Measurements from ENCODE around the gene GHRL. TPM values are rescaled to one million over a fixed set of nuclear protein-coding genes. Genes with fewer than 3 reads are reported as not detected.

Gene GHRL
- total RNA-seq, 1 experiment from 2014 or later, result not detected

DNA sequence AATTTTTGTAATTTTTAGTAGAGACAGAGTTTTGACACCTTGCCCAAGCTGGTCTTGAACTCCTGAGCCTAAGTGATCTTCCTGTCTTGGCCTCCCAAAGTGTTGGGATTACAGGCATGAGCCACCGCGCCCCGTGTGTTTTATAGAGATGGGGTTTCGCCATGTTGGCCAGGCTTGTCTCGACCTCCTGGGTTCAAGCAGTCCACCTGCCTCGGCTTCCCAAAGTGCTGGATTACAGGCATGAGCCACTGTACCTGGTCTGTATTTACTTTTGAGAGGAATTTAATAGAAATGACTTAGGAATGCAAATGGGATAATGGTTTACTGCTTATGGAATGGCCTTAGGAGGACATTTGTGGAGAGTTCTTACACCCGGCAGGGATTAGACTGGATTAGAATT lies 33.7 kb downstream of the GHRL start:
- TF ChIP-seq, protein P1, sequence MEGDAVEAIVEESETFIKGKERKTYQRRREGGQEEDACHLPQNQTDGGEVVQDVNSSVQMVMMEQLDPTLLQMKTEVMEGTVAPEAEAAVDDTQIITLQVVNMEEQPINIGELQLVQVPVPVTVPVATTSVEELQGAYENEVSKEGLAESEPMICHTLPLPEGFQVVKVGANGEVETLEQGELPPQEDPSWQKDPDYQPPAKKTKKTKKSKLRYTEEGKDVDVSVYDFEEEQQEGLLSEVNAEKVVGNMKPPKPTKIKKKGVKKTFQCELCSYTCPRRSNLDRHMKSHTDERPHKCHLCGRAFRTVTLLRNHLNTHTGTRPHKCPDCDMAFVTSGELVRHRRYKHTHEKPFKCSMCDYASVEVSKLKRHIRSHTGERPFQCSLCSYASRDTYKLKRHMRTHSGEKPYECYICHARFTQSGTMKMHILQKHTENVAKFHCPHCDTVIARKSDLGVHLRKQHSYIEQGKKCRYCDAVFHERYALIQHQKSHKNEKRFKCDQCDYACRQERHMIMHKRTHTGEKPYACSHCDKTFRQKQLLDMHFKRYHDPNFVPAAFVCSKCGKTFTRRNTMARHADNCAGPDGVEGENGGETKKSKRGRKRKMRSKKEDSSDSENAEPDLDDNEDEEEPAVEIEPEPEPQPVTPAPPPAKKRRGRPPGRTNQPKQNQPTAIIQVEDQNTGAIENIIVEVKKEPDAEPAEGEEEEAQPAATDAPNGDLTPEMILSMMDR (IDR thresholded peaks at IDR 0.05 in 2 of 3, conservative IDR thresholded peaks at IDR 0.05 in 1 of 3; ENCODE audit: borderline replicate concordance in 1 of 3, insufficient read depth in 1 of 3, low read depth in 2 of 3, low read length in 2 of 3), result no peak
- TF ChIP-seq POLR2A (IDR thresholded peaks at IDR 0.05; ENCODE audit: borderline replicate concordance, extremely low read depth, insufficient read depth, insufficient read length) (no peak), JUND (IDR thresholded peaks at IDR 0.05) (no peak), SIN3A (IDR thresholded peaks at IDR 0.05; ENCODE audit: low read depth) (no peak), RAD21 (IDR thresholded peaks at IDR 0.05; ENCODE audit: low read depth) (no peak), EZH2phosphoT487 (IDR thresholded peaks at IDR 0.05; ENCODE audit: borderline replicate concordance) (no peak), YY1 (IDR thresholded peaks at IDR 0.05; ENCODE audit: extremely low read depth, insufficient replicate concordance, low read depth, low read length) (no peak), SRF (IDR thresholded peaks at IDR 0.05; ENCODE audit: low read depth) (no peak), SP1 (IDR thresholded peaks at IDR 0.05; ENCODE audit: low read depth) (no peak), CEBPB (IDR thresholded peaks at IDR 0.05; ENCODE audit: low read depth) (no peak), ZFX (IDR thresholded peaks at IDR 0.05) (no peak)
- TF ChIP-seq, protein P2, sequence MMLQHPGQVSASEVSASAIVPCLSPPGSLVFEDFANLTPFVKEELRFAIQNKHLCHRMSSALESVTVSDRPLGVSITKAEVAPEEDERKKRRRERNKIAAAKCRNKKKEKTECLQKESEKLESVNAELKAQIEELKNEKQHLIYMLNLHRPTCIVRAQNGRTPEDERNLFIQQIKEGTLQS (IDR thresholded peaks at IDR 0.05), result no peak
- TF ChIP-seq, protein P3, sequence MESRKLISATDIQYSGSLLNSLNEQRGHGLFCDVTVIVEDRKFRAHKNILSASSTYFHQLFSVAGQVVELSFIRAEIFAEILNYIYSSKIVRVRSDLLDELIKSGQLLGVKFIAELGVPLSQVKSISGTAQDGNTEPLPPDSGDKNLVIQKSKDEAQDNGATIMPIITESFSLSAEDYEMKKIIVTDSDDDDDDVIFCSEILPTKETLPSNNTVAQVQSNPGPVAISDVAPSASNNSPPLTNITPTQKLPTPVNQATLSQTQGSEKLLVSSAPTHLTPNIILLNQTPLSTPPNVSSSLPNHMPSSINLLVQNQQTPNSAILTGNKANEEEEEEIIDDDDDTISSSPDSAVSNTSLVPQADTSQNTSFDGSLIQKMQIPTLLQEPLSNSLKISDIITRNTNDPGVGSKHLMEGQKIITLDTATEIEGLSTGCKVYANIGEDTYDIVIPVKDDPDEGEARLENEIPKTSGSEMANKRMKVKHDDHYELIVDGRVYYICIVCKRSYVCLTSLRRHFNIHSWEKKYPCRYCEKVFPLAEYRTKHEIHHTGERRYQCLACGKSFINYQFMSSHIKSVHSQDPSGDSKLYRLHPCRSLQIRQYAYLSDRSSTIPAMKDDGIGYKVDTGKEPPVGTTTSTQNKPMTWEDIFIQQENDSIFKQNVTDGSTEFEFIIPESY (IDR thresholded peaks at IDR 0.05; ENCODE audit: extremely low read depth, insufficient replicate concordance, low read length), result no peak
- peaks cover 16 to 33% of the 10 kb centered on the region in 2 experiments; a peak in 3 of 4 replicates for H3K36me3 ChIP-seq (ENCODE audit: control insufficient read depth in 1 of 2, insufficient read depth in 2 of 2, low read length in 2 of 2)
- ATAC-seq (no peak), DNase-seq (ENCODE audit: low read depth, low spot score) (no peak)
- peaks cover 83% of the 10 kb centered on the region for H3K79me2 ChIP-seq (ENCODE audit: insufficient read depth, low read length)
- H3K4me1 ChIP-seq (ENCODE audit: control insufficient read depth in 1 of 2, insufficient read depth in 2 of 2, low read length in 2 of 2), result peaks cover 7% of the 10 kb centered on the region in 2 experiments
- BruUV-seq (replicated peaks), result no TSS peak
- H3K4me3 ChIP-seq (replicated peaks in 1 of 2; ENCODE audit: low read depth in 1 of 2, low read length in 2 of 2), result no peak overlapping the region
- no peak overlapping the region for H3K27ac ChIP-seq (ENCODE audit: low read depth, low read length)
- no peak overlapping the region for H2AFZ ChIP-seq (ENCODE audit: low read depth, low read length, poor library complexity, severe bottlenecking)
- H4K20me1 ChIP-seq (ENCODE audit: insufficient read depth), result peaks cover 7% of the 10 kb centered on the region; the same call in 1 of the 2 replicates
- H3K9ac ChIP-seq (ENCODE audit: low read length), result no peak overlapping the region
- no peaks in the 10 kb centered on the region for H3K9me2 ChIP-seq (ENCODE audit: insufficient read depth)
- ChIA-PET RAD21 (ENCODE audit: low non-redundant PET in 1 of 2, low total read pairs in 2 of 2, uncharacterized antibody in 2 of 2, unreplicated experiment in 2 of 2) (no interaction called here), POLR2A (no interaction called here), CTCF (no interaction called here)
- intact Hi-C loops (cut with micrococcal nuclease), result no loop called here
- no peaks in the 10 kb centered on the region for H3K9me3 ChIP-seq (ENCODE audit: control insufficient read depth in 1 of 2, insufficient read depth in 1 of 2, low read depth in 1 of 2, low read length in 2 of 2)
- H3K27me3 ChIP-seq (ENCODE audit: insufficient read depth, low read length), result no peaks in the 10 kb centered on the region
- H3K4me2 ChIP-seq (ENCODE audit: low read length), result no peak overlapping the region

Measured in HCT116 (cell line).